Measurements from ENCODE around the gene B4GALT2.

The B4GALT2 gene

DNA sequence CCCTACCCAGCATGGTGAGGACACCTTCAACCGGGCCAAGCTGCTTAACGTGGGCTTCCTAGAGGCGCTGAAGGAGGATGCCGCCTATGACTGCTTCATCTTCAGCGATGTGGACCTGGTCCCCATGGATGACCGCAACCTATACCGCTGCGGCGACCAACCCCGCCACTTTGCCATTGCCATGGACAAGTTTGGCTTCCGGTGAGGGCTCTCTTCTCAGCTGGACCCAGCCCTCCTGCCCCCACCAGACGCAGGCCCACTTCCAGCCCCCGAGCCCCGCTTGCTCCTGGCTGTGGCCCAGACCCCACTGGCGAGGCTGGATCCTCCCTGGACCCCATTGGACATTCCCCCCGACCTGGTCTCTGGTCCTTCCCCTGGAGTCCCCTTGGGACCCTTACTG is 5.8 kb downstream of the B4GALT2 start:
- DNase-seq (ENCODE audit: low spot score) = no peak

DNA sequence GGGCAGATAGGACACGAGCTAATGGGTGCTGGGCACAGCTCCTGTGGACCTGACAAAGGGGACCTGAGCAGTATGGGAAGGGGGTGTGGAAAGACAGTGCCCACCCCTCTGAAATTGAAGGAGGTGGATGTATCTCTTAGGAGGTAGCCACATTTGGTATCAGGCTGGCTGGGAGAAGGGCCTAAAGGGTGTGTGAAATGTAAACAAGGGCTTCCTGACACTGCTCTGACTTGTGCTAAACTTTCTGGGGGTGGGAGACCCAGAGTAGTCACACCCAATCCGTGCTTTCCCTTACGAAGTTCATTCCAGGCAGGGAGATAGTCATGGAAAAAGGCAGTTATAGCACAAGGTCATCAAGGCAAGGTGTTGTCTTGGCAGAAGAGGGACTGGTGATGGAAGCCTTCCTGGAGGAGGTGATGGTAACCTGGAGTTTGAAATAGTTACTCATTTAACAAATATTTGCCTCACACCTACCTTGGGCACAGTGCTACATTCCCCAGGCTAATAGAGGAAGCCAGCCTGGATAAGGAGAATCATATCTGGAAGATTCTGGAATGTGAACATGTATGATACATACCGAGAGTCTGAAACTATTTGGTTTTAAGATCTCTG is 7.1 kb downstream of the B4GALT2 start:
- no peak for DNase-seq (ENCODE audit: low spot score)

DNA sequence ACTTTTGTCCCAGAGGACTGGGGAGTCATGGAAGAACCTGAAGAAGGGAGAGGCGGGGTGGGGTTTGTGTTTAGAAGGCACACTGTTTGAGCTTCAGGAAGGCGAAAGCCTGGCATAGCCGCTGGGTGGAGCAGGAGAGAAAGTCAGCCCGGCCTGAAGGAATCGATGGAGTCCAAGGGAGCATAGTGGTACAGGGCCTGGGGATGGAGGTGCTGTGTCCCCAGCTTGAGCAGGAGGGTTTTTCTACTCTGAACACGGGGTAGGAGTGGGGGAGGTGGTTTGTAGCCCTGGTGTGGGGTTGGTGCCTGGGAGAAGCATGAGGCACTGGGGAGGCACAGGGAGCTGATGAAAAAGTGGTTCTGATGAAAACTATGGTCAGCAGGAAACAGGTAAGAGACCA is 7.7 kb downstream of the B4GALT2 start:
- DNase-seq (ENCODE audit: low spot score) = no peak

DNA sequence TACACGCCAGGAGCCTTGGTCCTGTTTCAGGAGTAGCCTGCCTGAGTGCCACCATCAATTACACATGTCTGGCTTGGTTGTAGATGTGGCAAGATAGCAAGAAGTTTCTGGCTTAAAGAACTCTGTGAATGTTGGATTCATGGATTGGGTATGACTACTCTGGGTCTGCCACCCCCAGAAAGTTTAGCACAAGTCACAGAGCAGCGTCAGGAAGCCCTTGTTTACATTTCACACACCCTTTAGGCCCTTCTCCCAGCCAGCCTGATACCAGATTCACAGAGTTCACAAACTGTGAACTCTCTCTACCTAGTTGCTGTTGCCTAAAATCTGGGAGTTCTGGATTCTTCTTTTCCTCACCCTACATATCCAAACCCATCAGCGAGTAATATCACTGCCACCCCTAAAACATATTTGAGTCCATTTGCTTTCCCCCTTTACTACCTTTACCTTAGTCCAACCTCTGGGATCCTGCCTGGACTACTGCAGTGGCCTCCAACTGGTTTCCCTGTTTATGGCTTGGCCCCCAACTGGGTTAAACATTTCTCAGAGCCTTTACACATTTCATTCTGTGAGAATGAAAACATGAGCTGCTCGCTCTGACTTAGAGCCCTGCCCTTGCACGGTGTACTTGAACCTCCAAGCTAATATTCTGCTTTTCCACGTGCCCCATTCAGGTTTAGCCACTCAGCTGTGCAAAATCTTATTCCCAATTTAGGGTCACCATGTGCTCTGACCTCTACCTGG is 8.3 kb downstream of the B4GALT2 start:
- no peak for DNase-seq (ENCODE audit: low spot score)

DNA sequence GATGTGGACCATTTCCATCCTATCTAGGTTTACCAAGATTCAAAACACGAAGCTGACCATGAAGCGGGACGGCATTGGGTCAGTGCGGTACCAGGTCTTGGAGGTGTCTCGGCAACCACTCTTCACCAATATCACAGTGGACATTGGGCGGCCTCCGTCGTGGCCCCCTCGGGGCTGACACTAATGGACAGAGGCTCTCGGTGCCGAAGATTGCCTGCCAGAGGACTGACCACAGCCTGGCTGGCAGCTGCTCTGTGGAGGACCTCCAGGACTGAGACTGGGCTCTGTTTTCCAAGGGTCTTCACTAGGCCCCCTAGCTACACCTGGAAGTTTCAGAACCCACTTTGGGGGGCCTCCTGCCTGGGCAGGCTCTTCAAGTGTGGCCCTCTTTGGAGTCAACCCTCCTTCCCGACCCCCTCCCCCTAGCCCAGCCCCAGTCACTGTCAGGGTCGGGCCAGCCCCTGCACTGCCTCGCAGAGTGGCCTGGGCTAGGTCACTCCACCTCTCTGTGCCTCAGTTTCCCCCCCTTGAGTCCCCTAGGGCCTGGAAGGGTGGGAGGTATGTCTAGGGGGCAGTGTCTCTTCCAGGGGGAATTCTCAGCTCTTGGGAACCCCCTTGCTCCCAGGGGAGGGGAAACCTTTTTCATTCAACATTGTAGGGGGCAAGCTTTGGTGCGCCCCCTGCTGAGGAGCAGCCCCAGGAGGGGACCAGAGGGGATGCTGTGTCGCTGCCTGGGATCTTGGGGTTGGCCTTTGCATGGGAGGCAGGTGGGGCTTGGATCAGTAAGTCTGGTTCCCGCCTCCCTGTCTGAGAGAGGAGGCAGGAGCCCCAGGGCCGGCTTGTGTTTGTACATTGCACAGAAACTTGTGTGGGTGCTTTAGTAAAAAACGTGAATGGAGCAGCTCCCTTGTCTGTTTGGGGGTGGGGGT is 11.5 kb downstream of the B4GALT2 start:
- DNase-seq (ENCODE audit: low spot score) = no peak

DNA sequence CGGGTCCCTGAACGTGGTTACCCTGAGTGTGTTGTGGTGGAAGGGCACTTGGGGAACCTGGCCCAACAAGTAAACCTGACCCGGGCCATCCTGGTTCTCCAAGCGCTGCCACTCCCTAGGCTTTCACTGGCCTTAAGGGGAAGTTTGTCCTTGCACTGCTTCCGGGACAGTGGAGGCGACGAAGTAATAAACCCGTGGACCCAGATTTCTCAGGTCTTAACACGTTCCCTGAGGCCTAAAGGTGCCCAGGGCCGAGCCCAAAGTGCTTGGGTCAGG is 12.1 kb downstream of the B4GALT2 start:
- no peak for DNase-seq (ENCODE audit: low spot score)

DNA sequence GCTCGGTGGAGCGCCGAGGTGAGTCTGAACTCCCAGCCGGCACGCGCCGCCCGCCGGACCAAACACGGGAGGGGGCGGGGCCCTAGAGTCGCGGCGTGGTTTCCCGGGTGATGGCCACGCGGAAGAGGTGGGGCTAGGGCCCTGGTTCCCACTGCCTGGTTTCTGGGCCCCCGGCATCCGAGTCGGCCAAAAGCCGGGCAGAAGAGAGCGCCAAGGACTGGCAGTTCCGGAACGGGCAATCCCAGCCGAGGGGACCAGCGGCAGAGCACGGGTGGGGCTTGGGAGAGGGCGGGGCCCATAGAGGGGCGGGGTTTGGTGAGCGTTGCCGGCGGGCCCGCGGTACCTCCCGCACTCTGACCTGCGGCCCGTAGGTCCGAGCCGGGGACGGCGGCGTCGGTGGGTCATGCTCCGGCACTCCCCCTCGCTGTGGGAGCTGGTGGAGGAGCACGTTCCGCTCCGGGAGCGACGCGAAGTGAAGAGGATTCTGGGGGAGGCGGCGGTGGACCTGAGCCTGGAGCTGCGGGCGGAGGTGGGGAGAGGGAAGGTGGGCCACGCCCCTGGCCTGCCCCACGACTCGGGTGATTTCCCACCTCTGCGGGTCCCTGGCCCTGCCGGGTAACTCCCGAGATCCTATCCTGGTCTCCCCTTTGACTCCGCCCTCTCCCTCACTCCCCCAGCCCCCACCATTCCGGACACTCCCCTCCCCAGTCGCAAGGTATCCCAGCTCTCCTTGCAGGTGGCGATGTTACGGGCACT is 12.6 kb downstream of the B4GALT2 start, which contains the start of gene CCDC24:
Gene CCDC24 (plus strand): TSS at position 124 of the 756 bp plus-strand sequence. CDS start 280 bp downstream, at position 404.
- peak; percentile 75 for DNase-seq (ENCODE audit: low spot score)

DNA sequence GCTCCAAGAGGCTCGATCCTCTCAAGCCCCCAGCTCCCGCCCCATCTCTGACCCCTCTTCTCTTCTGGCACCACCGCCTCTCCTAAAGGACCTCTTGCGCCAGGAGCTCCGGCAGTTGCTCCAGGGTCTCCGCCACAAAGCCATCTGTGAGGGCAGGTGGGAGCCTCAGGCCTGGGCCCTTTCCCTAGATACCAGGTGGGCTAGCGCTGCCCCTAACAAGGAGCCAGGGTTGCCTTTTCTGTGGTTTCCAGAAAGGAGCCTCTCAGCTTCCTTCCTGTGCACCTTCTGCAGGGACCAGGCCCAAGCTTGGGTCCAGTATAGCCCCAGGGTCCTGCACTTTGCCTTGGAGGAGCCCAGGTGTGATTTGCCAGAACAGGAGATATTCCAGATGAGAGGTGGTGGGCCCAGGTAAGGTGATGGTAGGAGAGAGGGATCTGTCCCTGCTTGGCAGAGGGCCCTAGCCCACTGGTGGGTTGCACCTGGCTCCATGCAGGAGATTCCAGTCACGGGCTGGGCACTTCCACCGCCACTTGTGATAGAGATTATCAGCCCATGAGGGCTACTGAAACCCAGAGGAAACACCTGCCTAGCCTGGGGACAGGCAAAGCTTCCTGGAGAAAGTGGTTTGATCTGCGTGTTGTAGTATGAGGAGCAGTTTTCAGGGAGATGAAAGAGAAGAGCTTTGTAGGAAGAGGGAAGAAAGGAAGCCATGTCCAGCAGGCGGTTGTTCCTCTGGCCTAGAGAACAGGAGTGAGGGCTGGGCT is 13.4 kb downstream of the B4GALT2 start:
- DNase-seq (ENCODE audit: low spot score) = no peak

DNA sequence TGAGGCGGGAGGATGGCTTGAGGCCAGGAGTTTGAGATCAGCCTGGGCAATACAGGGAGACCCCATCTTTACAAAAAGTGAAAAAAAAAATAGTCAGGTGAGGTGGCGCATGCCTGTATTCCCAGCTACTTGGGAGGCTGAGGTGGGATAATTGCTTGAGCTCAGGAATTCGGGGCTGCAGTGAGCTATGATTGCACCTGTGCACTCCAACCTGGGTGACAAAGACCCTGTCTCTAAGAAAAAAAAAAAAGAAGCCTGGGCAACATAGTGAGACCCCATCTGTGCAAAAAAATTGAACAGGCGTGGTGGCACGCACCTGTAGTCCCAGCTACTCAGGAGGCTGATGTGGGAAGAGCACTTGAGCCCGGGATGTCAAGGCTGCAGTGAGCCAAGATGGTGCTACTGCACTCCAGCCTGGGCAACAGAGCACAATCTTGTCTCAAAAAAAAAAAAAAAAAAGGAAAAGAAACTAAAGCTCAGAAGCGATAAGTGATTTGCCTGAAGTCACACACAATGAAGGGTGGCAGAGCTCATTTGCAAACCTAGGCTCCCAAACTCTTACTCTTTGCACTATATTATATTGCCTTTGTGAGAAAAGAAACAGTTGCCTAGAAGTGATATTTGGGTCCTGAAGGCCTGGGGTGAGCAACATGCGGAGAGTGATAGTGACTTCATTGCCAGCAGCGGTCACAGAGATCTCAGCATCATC is 14.3 kb downstream of the B4GALT2 start:
- no peak for DNase-seq (ENCODE audit: low spot score)

DNA sequence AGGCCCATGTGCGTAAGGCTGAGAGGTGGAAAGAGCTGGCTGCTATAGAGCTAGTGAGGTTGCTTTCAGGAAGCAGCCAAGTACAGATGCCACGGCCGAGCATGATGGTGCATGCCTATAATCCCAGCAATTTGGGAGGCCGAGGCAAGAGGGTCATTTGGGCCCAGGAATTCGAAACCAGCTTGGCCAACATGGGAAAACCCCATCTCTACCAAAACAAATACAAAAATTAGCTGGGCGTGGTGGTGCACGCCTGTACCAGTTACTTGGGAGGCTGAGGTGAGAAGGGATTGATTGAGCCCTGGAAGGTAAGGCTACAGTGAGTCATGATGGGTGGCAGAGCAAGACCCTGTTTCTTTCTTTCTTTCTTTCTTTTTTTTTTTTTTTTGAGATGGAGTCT is 15.1 kb downstream of the B4GALT2 start:
- DNase-seq (ENCODE audit: low spot score) = no peak

DNA sequence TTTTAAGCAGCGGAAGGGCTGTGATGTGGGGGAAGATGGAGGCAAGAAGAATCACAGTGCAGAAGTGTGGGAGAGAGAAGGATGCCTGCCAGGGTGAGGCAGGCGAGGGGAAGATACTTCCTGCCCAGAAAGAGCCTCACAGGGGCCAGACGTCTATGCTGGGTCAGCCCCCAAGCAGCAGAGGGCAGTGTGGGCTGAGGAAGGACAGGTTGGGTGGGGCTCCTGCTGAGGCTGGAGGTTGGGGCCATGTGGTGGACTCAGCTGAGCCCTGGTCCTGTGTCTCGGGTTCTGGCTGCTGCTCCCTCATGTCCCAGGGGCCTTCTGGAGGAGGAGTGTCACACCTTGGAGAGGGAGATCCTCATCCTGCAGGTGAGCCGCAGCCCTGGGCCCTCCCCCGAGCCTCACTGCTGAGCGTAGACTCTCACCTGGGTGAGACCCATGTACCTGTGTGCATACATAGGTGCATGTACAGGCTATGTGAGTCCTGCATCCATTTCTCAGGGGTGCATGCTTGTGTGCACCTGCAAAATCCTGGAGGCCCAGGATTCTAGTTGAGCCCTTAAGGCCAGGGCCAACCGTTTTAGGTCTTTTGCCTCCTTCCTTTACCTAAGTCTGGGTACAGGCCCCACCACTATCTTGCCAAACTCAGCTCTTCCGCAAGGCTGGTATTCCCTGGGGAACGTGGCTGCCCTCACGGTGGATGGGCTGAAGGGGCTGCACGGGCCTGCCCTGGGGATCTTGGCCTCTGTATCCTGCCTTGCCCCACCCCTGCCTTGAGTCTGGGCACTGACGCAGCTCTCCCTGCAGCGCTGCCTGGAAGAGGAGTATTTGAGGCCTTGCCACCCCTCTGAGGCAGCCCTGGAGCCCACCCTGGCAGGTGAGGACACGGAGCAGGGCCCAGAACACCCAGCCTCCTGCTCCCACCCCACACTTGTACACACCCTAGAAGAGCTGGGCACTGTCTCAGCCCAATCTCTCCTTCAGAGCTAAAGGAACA is 16.1 kb downstream of the B4GALT2 start:
- DNase-seq (ENCODE audit: low spot score) = no peak

DNA sequence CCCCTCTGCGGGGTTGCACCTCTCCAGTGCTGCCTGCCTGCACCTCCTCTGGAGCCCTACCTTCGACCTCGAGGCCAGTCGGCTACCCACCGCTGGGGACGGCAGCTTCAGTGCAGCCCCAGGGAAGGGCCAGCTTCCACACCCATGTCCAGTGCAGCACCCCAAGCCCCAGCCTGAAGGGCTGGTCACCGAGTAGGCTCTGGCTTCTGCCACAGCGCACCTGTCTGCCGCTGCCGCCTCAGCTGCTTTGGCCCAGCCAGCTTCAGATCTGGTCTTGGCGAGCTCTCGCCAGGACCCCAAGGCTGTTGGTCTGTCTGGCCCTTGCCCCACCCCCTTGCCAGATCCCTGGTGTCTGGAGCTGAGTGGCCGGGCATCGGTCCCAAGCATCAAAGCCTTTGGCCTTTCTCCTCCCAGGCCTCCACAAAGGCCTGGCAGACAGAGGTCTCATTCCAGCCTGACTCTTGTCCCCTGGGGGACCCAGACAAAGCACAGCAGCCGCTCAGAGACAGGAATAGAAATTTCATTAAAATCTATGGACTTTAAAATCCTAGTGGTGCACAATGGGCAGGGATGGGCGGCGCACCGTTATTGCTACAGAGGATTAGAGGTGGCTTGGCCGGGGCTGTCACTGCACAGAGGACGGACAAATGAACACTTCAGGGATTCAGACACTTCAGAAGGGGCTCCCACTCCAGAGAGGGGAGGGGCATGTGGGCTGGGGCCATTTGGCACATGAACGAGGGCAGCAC is 17.1 kb downstream of the B4GALT2 start:
- no peak for DNase-seq (ENCODE audit: low spot score)

DNA sequence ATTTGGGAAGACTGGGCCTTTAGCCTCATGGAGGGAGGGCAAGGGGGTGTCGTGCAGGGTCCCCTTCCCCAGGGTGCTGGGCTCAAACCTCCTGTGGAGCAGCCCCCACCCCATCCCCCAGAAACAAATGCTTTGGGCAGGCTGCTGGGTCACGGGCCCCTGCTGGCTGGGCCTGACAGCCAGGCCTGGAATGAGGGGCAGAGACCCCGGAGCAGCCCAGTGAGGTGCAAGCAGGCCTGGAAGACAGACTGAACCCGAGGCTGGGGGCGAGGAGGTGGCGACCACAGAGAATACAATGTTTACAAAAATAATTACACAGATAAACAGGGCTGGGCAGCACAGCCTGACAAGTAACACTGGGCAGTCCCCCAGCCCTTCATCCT is 17.7 kb downstream of the B4GALT2 start:
- DNase-seq (ENCODE audit: low spot score) = no peak

DNA sequence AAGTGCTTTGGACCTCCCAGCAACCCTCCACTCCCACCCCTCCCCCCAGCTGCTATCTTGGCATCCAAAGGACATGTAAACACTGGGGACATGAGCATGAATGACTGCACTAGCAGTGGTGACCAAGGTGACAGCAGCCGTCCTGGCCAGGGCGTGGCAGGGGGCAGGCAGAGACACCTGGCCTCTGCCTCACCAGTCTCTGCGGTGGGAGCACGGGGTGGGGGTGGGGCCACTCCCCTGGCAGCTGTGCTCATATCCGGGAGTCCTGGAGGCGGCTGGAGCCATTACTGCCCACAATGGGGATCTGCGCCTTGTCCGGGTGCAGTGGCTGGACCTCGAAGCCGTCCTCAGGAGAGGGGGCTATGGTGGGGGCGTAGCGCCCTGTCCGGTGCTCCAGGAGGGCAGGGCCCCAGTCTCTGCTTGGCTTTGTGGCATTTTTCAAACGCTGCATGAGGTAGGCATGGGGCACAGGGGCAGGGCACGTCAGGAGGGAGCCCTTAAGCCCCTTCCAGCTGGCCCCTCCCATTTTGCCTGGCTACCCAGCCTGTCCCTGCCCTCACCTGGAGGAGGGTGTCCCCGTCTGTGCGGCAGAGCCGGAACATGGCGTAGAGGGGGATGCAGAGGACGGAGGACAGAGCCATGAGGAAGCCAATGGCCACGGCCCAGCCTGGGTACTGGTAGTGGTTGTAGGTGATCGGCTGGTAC is 18.4 kb downstream of the B4GALT2 start:
- no peak for DNase-seq (ENCODE audit: low spot score)

DNA sequence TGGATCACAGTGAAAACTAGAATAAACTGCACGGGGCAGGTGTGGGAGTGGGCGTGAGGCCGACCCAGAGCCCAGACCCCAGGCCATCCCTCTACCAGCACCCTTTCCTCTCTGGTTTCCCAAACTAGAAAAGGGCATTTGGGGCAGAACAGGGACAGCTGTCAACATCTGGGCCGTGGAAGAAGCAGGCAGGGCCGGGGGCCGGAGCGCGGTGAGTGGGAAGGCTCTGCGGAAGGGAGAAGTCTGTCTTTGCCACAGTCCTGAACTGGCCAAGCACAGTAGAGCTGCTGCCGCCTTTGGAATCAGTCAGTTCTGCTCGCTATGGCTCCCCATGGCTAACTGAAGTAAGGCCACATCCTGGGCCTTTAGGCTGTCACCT is 19.0 kb downstream of the B4GALT2 start:
- no peak for DNase-seq (ENCODE audit: low spot score)

DNA sequence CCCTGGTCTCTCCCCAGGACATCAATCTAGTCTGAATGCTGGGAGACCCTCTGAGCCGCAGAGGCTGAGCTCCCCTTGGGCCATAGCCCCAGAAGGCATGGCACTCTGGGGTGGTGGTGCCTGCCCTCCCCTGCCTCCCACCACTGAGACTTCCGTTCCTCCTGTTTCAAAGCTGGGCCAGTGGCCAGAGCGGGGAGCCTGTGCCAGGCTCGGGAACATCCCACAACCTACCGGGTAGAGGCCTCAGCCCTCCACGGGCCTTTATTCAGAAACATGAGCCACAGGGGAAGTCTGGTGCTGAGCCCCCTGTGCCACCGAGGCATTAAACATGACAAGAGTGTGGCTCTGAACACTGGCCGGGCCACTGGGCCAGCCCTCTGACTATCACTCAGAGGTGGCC is 20.4 kb downstream of the B4GALT2 start:
- no peak for DNase-seq (ENCODE audit: low spot score)

DNA sequence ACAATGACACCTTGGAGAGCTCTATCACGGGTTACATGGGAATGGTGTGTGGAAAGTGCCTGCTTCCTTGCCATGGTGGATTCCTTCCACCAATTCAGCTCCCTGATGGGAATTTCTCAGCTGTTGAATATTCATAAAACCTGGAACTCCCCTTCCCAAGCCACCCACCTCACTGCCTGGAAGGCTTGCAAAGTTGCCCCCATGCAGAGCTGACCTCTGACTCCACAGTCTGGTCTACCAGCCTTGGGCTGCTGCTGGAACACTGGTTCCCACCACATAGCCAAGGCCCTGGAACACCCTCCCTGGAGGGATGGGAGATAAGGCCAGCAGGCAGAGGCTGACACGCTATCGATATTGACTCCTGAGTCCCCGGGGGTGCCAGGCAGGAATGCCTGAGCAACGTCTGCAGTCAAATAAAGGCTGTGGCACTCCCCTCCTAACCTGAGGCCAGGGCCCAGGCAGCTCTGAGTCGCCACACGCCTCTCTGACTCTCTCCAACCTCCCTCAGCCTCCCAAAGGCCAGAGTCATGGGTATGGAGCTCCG is 21.2 kb downstream of the B4GALT2 start:
- no peak for DNase-seq (ENCODE audit: low spot score)

DNA sequence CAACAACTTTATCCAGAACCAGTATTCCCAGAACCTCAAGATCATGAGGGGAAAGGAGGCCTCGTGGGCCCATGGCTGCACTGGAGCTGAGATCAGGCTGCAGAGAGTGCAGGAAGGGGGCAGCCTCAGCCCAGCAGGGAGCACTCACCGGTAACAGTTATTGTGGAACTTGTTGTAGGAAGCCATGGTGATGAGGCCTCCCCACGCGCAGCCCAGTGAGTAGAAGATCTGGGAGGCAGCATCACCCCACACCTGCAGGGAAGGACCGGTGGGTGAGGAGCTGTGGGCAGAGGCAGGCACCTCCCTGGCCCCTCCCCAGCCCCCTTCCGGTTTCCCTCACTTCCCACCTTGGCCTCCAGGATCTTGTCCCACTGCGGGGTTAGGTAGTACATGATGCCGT is 23.2 kb downstream of the B4GALT2 start:
- DNase-seq (ENCODE audit: low spot score) = no peak

All from cerebellar cortex (tissue), 1 donor.